ENCODE data around the gene PTPRD.

GRCh38 chr9:9412241-9412640, 1200.6 kb downstream of the PTPRD start:
- TF ChIP-seq, protein P1, sequence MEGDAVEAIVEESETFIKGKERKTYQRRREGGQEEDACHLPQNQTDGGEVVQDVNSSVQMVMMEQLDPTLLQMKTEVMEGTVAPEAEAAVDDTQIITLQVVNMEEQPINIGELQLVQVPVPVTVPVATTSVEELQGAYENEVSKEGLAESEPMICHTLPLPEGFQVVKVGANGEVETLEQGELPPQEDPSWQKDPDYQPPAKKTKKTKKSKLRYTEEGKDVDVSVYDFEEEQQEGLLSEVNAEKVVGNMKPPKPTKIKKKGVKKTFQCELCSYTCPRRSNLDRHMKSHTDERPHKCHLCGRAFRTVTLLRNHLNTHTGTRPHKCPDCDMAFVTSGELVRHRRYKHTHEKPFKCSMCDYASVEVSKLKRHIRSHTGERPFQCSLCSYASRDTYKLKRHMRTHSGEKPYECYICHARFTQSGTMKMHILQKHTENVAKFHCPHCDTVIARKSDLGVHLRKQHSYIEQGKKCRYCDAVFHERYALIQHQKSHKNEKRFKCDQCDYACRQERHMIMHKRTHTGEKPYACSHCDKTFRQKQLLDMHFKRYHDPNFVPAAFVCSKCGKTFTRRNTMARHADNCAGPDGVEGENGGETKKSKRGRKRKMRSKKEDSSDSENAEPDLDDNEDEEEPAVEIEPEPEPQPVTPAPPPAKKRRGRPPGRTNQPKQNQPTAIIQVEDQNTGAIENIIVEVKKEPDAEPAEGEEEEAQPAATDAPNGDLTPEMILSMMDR (conservative IDR thresholded peaks at IDR 0.05; ENCODE audit: low read depth, low read length) = no peak
- TF ChIP-seq EZH2 (IDR thresholded peaks at IDR 0.05; ENCODE audit: borderline replicate concordance, low read depth, low read length, poor library complexity, severe bottlenecking) = no peak
